Spleen (tissue), 7 donors: ENCODE data around the gene MKLN1.
"Not testable (repeated sequence)": the region's sequence is repeated elsewhere in the genome, so short reads cannot be mapped to it uniquely, and the experiment has no call there.

Source experiments
- POLR2A ChIP-seq, 3 donors: fragments of 450-650 bp; IDR thresholded peaks; one replicate each; pipeline ENCODE4 v1.5.1; 2017; ENCODE audit warnings: antibody characterized with exemption in 3 of 3, mild to moderate bottlenecking in 1 of 3
- POLR2AphosphoS5 ChIP-seq, 3 donors: sonication (generic); formaldehyde crosslinking; IDR thresholded peaks; one replicate each; pipeline ENCODE4 v1.5.1; 2017; ENCODE audit warnings: antibody characterized with exemption in 3 of 3
- TF ChIP-seq, protein P1 (sequence below), 11 experiments: fragments of 200-600 bp in 7 of 11; fragments of 450-650 bp in 4 of 11; sonication (generic) in 4 of 11; IDR thresholded peaks in 8 of 11; conservative IDR thresholded peaks in 3 of 11; 1 replicate in 7 of 11; 2 replicates in 4 of 11; pipeline versions ENCODE4 v1.4.0 to v1.8.0; 2016 to 2021; ENCODE audit warnings: antibody characterized with exemption in 11 of 11, inconsistent platforms in 4 of 11, mild to moderate bottlenecking in 1 of 11
- donor health status: DM: no; HTN: no; CAD: no; lungs with moderate emphysema.
- donor health status: DM: no; HTN: no; CAD: no.
- donor health status: DM: no; HTN: no; CAD: no.

DNA sequence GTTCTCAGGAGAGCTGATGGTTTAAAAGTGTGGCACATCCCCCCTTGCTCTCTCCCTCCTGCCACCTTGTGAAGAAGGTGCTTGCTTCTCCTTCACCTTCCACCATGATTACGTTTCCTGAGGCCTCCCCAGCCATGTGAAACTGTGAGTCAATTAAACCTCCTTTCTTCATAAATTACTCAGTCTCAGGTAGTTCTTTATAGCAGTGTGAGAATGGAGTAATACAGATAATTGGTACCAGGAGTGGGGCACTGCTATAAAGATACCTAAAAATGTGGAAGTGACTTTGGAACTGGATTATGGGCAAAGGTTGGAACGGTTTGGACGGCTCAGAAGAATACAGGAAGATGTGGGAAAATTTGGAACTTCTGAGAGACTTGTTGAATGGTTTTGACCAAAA is 21.6 kb upstream of the MKLN1 start:
- TF ChIP-seq POLR2A, POLR2AphosphoS5 (IDR thresholded peaks at IDR 0.05): not testable (repeated sequence)
- TF ChIP-seq, protein P1, sequence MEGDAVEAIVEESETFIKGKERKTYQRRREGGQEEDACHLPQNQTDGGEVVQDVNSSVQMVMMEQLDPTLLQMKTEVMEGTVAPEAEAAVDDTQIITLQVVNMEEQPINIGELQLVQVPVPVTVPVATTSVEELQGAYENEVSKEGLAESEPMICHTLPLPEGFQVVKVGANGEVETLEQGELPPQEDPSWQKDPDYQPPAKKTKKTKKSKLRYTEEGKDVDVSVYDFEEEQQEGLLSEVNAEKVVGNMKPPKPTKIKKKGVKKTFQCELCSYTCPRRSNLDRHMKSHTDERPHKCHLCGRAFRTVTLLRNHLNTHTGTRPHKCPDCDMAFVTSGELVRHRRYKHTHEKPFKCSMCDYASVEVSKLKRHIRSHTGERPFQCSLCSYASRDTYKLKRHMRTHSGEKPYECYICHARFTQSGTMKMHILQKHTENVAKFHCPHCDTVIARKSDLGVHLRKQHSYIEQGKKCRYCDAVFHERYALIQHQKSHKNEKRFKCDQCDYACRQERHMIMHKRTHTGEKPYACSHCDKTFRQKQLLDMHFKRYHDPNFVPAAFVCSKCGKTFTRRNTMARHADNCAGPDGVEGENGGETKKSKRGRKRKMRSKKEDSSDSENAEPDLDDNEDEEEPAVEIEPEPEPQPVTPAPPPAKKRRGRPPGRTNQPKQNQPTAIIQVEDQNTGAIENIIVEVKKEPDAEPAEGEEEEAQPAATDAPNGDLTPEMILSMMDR (IDR thresholded peaks at IDR 0.05 in 8 of 11, conservative IDR thresholded peaks at IDR 0.05 in 3 of 11): not testable (repeated sequence)
